Measurements from ENCODE around the gene FZD4.

The FZD4 gene

DNA sequence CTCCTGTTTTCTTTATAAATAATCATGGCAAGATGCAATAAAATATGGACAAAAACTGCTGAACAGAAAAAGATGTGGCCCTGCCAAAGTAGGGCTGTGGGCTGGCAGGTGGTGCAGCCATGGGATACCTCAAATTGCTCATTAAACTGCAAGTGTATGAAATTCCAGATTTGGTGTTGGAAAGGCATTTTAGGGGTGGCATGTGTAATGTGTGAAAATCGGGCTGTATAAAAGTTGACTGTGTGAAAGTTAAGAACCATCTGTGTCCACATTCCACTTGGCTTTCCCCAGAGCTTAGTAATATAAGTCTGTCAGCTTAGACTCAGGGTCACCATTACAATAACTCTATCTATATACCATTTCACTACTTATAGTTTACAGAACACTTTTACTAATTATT lies 34.8 kb upstream of the FZD4 start:
- Histone ChIP-seq H3K27me3 (ENCODE audit: control insufficient read depth in 1 of 2, insufficient read depth in 2 of 2, low read length in 2 of 2) (no peaks in the 10 kb centered on the region), H3K27ac (ENCODE audit: low read depth, low read length) (no peak overlapping the region), H3K4me3 (ENCODE audit: low read depth in 1 of 2, low read length in 2 of 2) (no peak overlapping the region), H3K4me1 (ENCODE audit: control insufficient read depth in 1 of 2, insufficient read depth in 2 of 2, low read length in 2 of 2) (no peaks in the 10 kb centered on the region), H3K36me3 (ENCODE audit: control insufficient read depth in 1 of 2, insufficient read depth in 2 of 2, low read length in 2 of 2) (no peaks in the 10 kb centered on the region), H3K9me3 (ENCODE audit: control insufficient read depth in 1 of 2, low read length in 2 of 2) (no peaks in the 10 kb centered on the region), H3K9ac (ENCODE audit: low read depth in 1 of 2, low read length in 2 of 2) (no peak overlapping the region)

- no peak overlapping the region for H3K27ac ChIP-seq (ENCODE audit: low read depth, low read length)
- H3K9me3 ChIP-seq (ENCODE audit: control insufficient read depth in 1 of 2, low read length in 2 of 2): no peaks in the 10 kb centered on the region
- no peak overlapping the region for H3K9ac ChIP-seq (ENCODE audit: low read depth in 1 of 2, low read length in 2 of 2)
Observed at GRCh38 chr11:86988351-86988881, 33.2 kb upstream of the FZD4 start.

DNA sequence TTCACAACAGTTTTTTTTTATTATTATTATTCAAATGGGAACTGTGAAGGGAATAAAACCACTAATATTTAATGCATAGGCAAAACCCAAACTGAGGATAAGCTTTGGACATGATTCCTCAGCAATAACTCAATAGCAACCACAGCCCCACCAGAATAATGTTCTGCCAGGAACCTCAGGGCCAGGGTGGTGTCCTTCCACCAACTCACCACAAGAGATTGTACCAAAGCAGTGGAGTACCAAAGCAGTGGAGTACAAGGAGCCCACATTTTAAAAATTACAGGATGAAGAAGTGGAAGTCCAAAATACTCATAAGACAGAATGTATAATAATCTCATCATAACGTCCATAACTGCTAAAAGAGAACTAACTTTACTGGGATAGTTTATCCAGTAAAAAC lies 32.5 kb upstream of the FZD4 start:
- no peak overlapping the region for H3K9ac ChIP-seq (ENCODE audit: low read depth in 1 of 2, low read length in 2 of 2)
- H3K27me3 ChIP-seq (ENCODE audit: control insufficient read depth in 1 of 2, insufficient read depth in 2 of 2, low read length in 2 of 2): no peaks in the 10 kb centered on the region
- H3K27ac ChIP-seq (ENCODE audit: low read depth, low read length): no peak overlapping the region
- H3K9me3 ChIP-seq (ENCODE audit: control insufficient read depth in 1 of 2, low read length in 2 of 2): no peaks in the 10 kb centered on the region
- H3K36me3 ChIP-seq (ENCODE audit: control insufficient read depth in 1 of 2, insufficient read depth in 2 of 2, low read length in 2 of 2): no peaks in the 10 kb centered on the region
- no peak overlapping the region for H3K4me3 ChIP-seq (ENCODE audit: low read depth in 1 of 2, low read length in 2 of 2)
- H3K4me1 ChIP-seq (ENCODE audit: control insufficient read depth in 1 of 2, insufficient read depth in 2 of 2, low read length in 2 of 2): no peaks in the 10 kb centered on the region

More at GRCh38 chr11:86988351-86988881, 33.2 kb upstream of the FZD4 start:
- no peaks in the 10 kb centered on the region for H3K4me1 ChIP-seq (ENCODE audit: control insufficient read depth in 1 of 2, insufficient read depth in 2 of 2, low read length in 2 of 2)
- H3K36me3 ChIP-seq (ENCODE audit: control insufficient read depth in 1 of 2, insufficient read depth in 2 of 2, low read length in 2 of 2): no peaks in the 10 kb centered on the region
- no peak overlapping the region for H3K4me3 ChIP-seq (ENCODE audit: low read depth in 1 of 2, low read length in 2 of 2)
- H3K27me3 ChIP-seq (ENCODE audit: control insufficient read depth in 1 of 2, insufficient read depth in 2 of 2, low read length in 2 of 2): no peaks in the 10 kb centered on the region

- Histone ChIP-seq H3K4me1 (ENCODE audit: control insufficient read depth in 1 of 2, insufficient read depth in 2 of 2, low read length in 2 of 2) (no peaks in the 10 kb centered on the region), H3K9ac (ENCODE audit: low read depth in 1 of 2, low read length in 2 of 2) (no peak overlapping the region), H3K27me3 (ENCODE audit: control insufficient read depth in 1 of 2, insufficient read depth in 2 of 2, low read length in 2 of 2) (no peaks in the 10 kb centered on the region), H3K36me3 (ENCODE audit: control insufficient read depth in 1 of 2, insufficient read depth in 2 of 2, low read length in 2 of 2) (no peaks in the 10 kb centered on the region), H3K9me3 (ENCODE audit: control insufficient read depth in 1 of 2, low read length in 2 of 2) (no peaks in the 10 kb centered on the region), H3K27ac (ENCODE audit: low read depth, low read length) (no peak overlapping the region), H3K4me3 (ENCODE audit: low read depth in 1 of 2, low read length in 2 of 2) (no peak overlapping the region)
Observed at GRCh38 chr11:86984701-86985100, 29.5 kb upstream of the FZD4 start.

GRCh38 chr11:86983021-86983488 lies 27.9 kb upstream of the FZD4 start:
- H3K9me3 ChIP-seq (ENCODE audit: control insufficient read depth in 1 of 2, low read length in 2 of 2): no peaks in the 10 kb centered on the region
- no peaks in the 10 kb centered on the region for H3K36me3 ChIP-seq (ENCODE audit: control insufficient read depth in 1 of 2, insufficient read depth in 2 of 2, low read length in 2 of 2)
- H3K4me1 ChIP-seq (ENCODE audit: control insufficient read depth in 1 of 2, insufficient read depth in 2 of 2, low read length in 2 of 2): no peaks in the 10 kb centered on the region
- H3K4me3 ChIP-seq (ENCODE audit: low read depth in 1 of 2, low read length in 2 of 2): no peak overlapping the region
- no peaks in the 10 kb centered on the region for H3K27me3 ChIP-seq (ENCODE audit: control insufficient read depth in 1 of 2, insufficient read depth in 2 of 2, low read length in 2 of 2)
- H3K9ac ChIP-seq (ENCODE audit: low read depth in 1 of 2, low read length in 2 of 2): no peak overlapping the region
- no peak overlapping the region for H3K27ac ChIP-seq (ENCODE audit: low read depth, low read length)

DNA sequence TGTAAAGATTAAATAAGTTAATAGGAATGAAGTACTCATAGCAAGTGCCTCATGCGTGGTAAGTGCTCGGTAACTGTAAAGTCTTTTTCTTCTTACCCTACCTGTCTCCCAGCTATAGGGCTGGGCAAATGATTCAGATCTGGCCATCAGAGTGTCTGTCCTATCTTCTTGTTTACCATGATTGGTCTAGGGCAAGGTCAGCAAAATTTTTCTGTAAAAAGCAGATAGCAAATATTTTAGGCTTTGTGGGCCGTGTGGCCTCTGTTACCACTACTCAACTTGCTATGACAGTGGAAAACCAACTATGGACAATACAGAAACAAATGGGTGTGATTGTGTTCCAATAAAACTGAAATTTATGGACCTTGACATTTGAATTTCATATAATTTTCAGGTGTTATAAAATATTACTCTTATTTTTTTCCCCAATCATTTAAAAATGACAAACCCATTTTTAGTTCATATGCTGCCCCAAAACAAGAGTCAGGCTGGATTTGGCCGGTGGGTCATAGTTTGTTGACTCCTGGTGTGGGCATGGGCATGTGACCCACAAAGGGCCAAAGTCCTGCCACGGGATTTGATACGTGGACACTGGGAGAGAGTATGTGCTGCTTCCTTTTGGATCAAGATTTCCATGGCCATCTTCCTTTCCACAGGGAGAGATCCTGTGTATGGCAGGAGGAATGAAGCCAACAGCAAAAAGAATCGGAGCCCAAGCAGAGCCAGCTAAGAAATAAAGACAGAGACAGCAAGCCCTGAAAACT lies 26.8 kb upstream of the FZD4 start:
- no peak overlapping the region for H3K4me3 ChIP-seq (ENCODE audit: low read depth in 1 of 2, low read length in 2 of 2)
- H3K9ac ChIP-seq (ENCODE audit: low read depth in 1 of 2, low read length in 2 of 2): no peak overlapping the region
- H3K27ac ChIP-seq (ENCODE audit: low read depth, low read length): no peak overlapping the region
- H3K9me3 ChIP-seq (ENCODE audit: control insufficient read depth in 1 of 2, low read length in 2 of 2): no peaks in the 10 kb centered on the region
- no peaks in the 10 kb centered on the region for H3K27me3 ChIP-seq (ENCODE audit: control insufficient read depth in 1 of 2, insufficient read depth in 2 of 2, low read length in 2 of 2)
- no peaks in the 10 kb centered on the region for H3K4me1 ChIP-seq (ENCODE audit: control insufficient read depth in 1 of 2, insufficient read depth in 2 of 2, low read length in 2 of 2)
- no peaks in the 10 kb centered on the region for H3K36me3 ChIP-seq (ENCODE audit: control insufficient read depth in 1 of 2, insufficient read depth in 2 of 2, low read length in 2 of 2)

DNA sequence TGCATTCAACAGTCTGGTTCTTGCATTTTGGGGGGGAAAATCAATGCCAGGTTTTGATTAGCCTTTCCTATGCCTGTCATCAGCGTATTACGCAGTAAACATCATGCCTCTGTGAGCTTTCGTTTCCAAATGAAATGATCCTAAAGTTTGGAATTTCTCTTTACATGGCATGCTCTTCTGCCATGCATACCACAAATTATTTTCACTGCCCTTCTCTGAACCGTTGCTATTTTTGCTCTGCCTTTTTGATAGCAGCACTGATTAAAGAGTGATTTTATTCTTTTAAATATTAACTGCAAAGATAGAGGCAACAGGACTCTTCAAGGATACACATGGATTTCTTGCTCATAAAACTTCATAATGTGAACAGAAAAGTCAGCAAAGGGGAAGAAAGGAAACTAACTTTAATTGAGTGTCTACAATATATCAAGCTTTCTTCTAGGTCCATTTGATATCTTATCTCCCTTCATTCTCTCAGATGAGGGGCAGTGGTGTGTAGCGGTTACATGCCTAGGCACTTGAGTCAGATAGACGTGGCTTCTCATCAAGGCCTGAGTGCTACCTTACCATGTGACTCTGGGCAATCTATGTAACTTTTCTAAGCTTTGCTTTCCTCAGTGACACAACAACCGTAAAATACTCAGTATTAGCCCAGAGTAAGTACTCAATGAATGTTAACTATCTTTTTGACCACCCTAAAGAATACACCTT lies 25.0 kb upstream of the FZD4 start:
- no peak overlapping the region for H3K9ac ChIP-seq (ENCODE audit: low read depth in 1 of 2, low read length in 2 of 2)
- no peaks in the 10 kb centered on the region for H3K36me3 ChIP-seq (ENCODE audit: control insufficient read depth in 1 of 2, insufficient read depth in 2 of 2, low read length in 2 of 2)
- H3K9me3 ChIP-seq (ENCODE audit: control insufficient read depth in 1 of 2, low read length in 2 of 2): no peaks in the 10 kb centered on the region
- no peak overlapping the region for H3K4me3 ChIP-seq (ENCODE audit: low read depth in 1 of 2, low read length in 2 of 2)
- H3K4me1 ChIP-seq (ENCODE audit: control insufficient read depth in 1 of 2, insufficient read depth in 2 of 2, low read length in 2 of 2): no peaks in the 10 kb centered on the region
- H3K27me3 ChIP-seq (ENCODE audit: control insufficient read depth in 1 of 2, insufficient read depth in 2 of 2, low read length in 2 of 2): no peaks in the 10 kb centered on the region
- H3K27ac ChIP-seq (ENCODE audit: low read depth, low read length): no peak overlapping the region

GRCh38 chr11:86978756-86979608 lies 23.8 kb upstream of the FZD4 start:
- H3K27ac ChIP-seq (ENCODE audit: low read depth, low read length): no peak overlapping the region
- H3K4me3 ChIP-seq (ENCODE audit: low read depth in 1 of 2, low read length in 2 of 2): no peak overlapping the region
- no peak overlapping the region for H3K9ac ChIP-seq (ENCODE audit: low read depth in 1 of 2, low read length in 2 of 2)
- no peaks in the 10 kb centered on the region for H3K4me1 ChIP-seq (ENCODE audit: control insufficient read depth in 1 of 2, insufficient read depth in 2 of 2, low read length in 2 of 2)
- H3K36me3 ChIP-seq (ENCODE audit: control insufficient read depth in 1 of 2, insufficient read depth in 2 of 2, low read length in 2 of 2): no peaks in the 10 kb centered on the region
- no peaks in the 10 kb centered on the region for H3K27me3 ChIP-seq (ENCODE audit: control insufficient read depth in 1 of 2, insufficient read depth in 2 of 2, low read length in 2 of 2)
- H3K9me3 ChIP-seq (ENCODE audit: control insufficient read depth in 1 of 2, low read length in 2 of 2): no peaks in the 10 kb centered on the region

DNA sequence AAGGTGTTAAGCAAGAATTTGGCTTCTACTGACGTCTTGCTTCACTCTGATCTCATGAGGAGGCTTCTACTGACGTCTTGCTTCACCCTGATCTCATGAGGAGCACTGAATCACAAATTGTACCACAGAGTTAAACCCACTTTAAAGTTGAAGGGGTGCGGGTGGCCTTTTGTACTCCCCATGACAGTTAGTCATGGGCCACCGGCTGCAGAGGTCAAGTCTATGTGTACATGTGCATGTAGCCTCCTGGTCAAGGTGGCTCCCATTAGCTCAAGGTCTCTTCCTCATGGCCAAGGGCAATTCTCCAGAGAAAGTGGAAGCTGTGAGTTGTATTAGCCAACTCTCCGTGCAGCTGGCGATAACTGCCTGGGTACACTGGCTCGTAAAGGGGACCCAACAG lies 23.1 kb upstream of the FZD4 start:
- no peak overlapping the region for H3K27ac ChIP-seq (ENCODE audit: low read depth, low read length)
- H3K9ac ChIP-seq (ENCODE audit: low read depth in 1 of 2, low read length in 2 of 2): no peak overlapping the region
- no peaks in the 10 kb centered on the region for H3K4me1 ChIP-seq (ENCODE audit: control insufficient read depth in 1 of 2, insufficient read depth in 2 of 2, low read length in 2 of 2)

More for the DNA sequence above, 23.1 kb upstream of the FZD4 start:
- Histone ChIP-seq H3K27me3 (ENCODE audit: control insufficient read depth in 1 of 2, insufficient read depth in 2 of 2, low read length in 2 of 2) (no peaks in the 10 kb centered on the region), H3K9me3 (ENCODE audit: control insufficient read depth in 1 of 2, low read length in 2 of 2) (peaks cover 0 to 3% of the 10 kb centered on the region in 2 donors), H3K36me3 (ENCODE audit: control insufficient read depth in 1 of 2, insufficient read depth in 2 of 2, low read length in 2 of 2) (no peaks in the 10 kb centered on the region), H3K4me3 (ENCODE audit: low read depth in 1 of 2, low read length in 2 of 2) (no peak overlapping the region)
